ENCODE measurements around the gene COL4A3. TPM values are rescaled to one million over a fixed set of nuclear protein-coding genes. Genes with fewer than 3 reads are reported as not detected.

The COL4A3 gene
- total RNA-seq, 1 experiment from 2014 or later, result 0.60 TPM

- H3K9ac ChIP-seq (ENCODE audit: low read length), result no peak overlapping the region
Observed at GRCh38 chr2:227228061-227228667, 63.7 kb downstream of the COL4A3 start.

GRCh38 chr2:227230151-227230550, 65.7 kb downstream of the COL4A3 start:
- Histone ChIP-seq H3K9me2 (replicated peaks; ENCODE audit: insufficient read depth, low read length) (no peaks in the 10 kb centered on the region), H3K4me1 (ENCODE audit: low read length) (no peaks in the 10 kb centered on the region), H4K20me1 (ENCODE audit: insufficient read depth, low read depth, low read length) (no peaks in the 10 kb centered on the region), H3K4me3 (ENCODE audit: low read length) (no peak overlapping the region), H3K27ac (ENCODE audit: low read length) (no peak overlapping the region), H2AFZ (ENCODE audit: low read length) (no peak overlapping the region), H3K9me3 (ENCODE audit: low read length) (no peaks in the 10 kb centered on the region), H3K9ac (ENCODE audit: low read length) (no peak overlapping the region), H3K79me2 (ENCODE audit: low read length) (no peaks in the 10 kb centered on the region), H3K4me2 (ENCODE audit: low read depth, low read length, poor library complexity, severe bottlenecking) (no peak overlapping the region), H3K36me3 (ENCODE audit: insufficient read depth, low read length) (no peaks in the 10 kb centered on the region), H3K27me3 (ENCODE audit: low read length) (no peaks in the 10 kb centered on the region)
- no peak for DNase-seq

More at GRCh38 chr2:227228061-227228667, 63.7 kb downstream of the COL4A3 start:
- DNase-seq, result no peak
- no peaks in the 10 kb centered on the region for H3K79me2 ChIP-seq (ENCODE audit: low read length)
- H3K9me3 ChIP-seq (ENCODE audit: low read length), result no peaks in the 10 kb centered on the region
- H3K9me2 ChIP-seq (replicated peaks; ENCODE audit: insufficient read depth, low read length), result no peaks in the 10 kb centered on the region
- no peaks in the 10 kb centered on the region for H3K4me1 ChIP-seq (ENCODE audit: low read length)
- H3K4me3 ChIP-seq (ENCODE audit: low read length), result no peak overlapping the region
- no peak overlapping the region for H2AFZ ChIP-seq (ENCODE audit: low read length)
- H3K27me3 ChIP-seq (ENCODE audit: low read length), result no peaks in the 10 kb centered on the region
- no peak overlapping the region for H3K4me2 ChIP-seq (ENCODE audit: low read depth, low read length, poor library complexity, severe bottlenecking)
- H3K36me3 ChIP-seq (ENCODE audit: insufficient read depth, low read length), result no peaks in the 10 kb centered on the region
- H4K20me1 ChIP-seq (ENCODE audit: insufficient read depth, low read depth, low read length), result no peaks in the 10 kb centered on the region
- no peak overlapping the region for H3K27ac ChIP-seq (ENCODE audit: low read length)

GRCh38 chr2:227234429-227234828, 70.0 kb downstream of the COL4A3 start:
- H3K9ac ChIP-seq (ENCODE audit: low read length), result no peak overlapping the region
- no peaks in the 10 kb centered on the region for H3K9me2 ChIP-seq (replicated peaks; ENCODE audit: insufficient read depth, low read length)
- no peak overlapping the region for H3K4me2 ChIP-seq (ENCODE audit: low read depth, low read length, poor library complexity, severe bottlenecking)

GRCh38 chr2:227237786-227238185, 73.4 kb downstream of the COL4A3 start:
- no peaks in the 10 kb centered on the region for H3K4me1 ChIP-seq (ENCODE audit: low read length)
- no peaks in the 10 kb centered on the region for H4K20me1 ChIP-seq (ENCODE audit: insufficient read depth, low read depth, low read length)
- no peaks in the 10 kb centered on the region for H3K9me2 ChIP-seq (replicated peaks; ENCODE audit: insufficient read depth, low read length)
- no peak overlapping the region for H2AFZ ChIP-seq (ENCODE audit: low read length)
- H3K9ac ChIP-seq (ENCODE audit: low read length), result no peak overlapping the region
- no peak overlapping the region for H3K27ac ChIP-seq (ENCODE audit: low read length)
- H3K9me3 ChIP-seq (ENCODE audit: low read length), result no peaks in the 10 kb centered on the region
- no peak for DNase-seq
- no peaks in the 10 kb centered on the region for H3K79me2 ChIP-seq (ENCODE audit: low read length)
- H3K4me3 ChIP-seq (ENCODE audit: low read length), result no peak overlapping the region
- no peak overlapping the region for H3K4me2 ChIP-seq (ENCODE audit: low read depth, low read length, poor library complexity, severe bottlenecking)
- no peaks in the 10 kb centered on the region for H3K36me3 ChIP-seq (ENCODE audit: insufficient read depth, low read length)
- H3K27me3 ChIP-seq (ENCODE audit: low read length), result 0 out of 2 replicates have a peak, but pooled peaks cover 3% of the 10 kb centered on the region

More at GRCh38 chr2:227234429-227234828, 70.0 kb downstream of the COL4A3 start:
- Histone ChIP-seq H3K79me2 (ENCODE audit: low read length) (no peaks in the 10 kb centered on the region), H2AFZ (ENCODE audit: low read length) (no peak overlapping the region), H4K20me1 (ENCODE audit: insufficient read depth, low read depth, low read length) (no peaks in the 10 kb centered on the region), H3K27me3 (ENCODE audit: low read length) (no peaks in the 10 kb centered on the region), H3K9me3 (ENCODE audit: low read length) (no peaks in the 10 kb centered on the region), H3K4me1 (ENCODE audit: low read length) (no peaks in the 10 kb centered on the region), H3K27ac (ENCODE audit: low read length) (no peak overlapping the region), H3K36me3 (ENCODE audit: insufficient read depth, low read length) (no peaks in the 10 kb centered on the region), H3K4me3 (ENCODE audit: low read length) (no peak overlapping the region)
- no peak for DNase-seq

GRCh38 chr2:227238238-227239237, 74.1 kb downstream of the COL4A3 start:
- 0 out of 2 replicates have a peak, but pooled peaks cover 3% of the 10 kb centered on the region for H3K27me3 ChIP-seq (ENCODE audit: low read length)

GRCh38 chr2:227241005-227241404, 76.6 kb downstream of the COL4A3 start:
- Histone ChIP-seq H3K27me3 (ENCODE audit: low read length) (0 out of 2 replicates have a peak, but pooled peaks cover 3% of the 10 kb centered on the region), H3K79me2 (ENCODE audit: low read length) (no peaks in the 10 kb centered on the region)
- no peak for DNase-seq

More at GRCh38 chr2:227238238-227239237, 74.1 kb downstream of the COL4A3 start:
- peak; percentile 85 for DNase-seq
- no peaks in the 10 kb centered on the region for H4K20me1 ChIP-seq (ENCODE audit: insufficient read depth, low read depth, low read length)
- H3K9me3 ChIP-seq (ENCODE audit: low read length), result no peaks in the 10 kb centered on the region
- no peak overlapping the region for H3K9ac ChIP-seq (ENCODE audit: low read length)
- no peak overlapping the region for H3K27ac ChIP-seq (ENCODE audit: low read length)
- no peaks in the 10 kb centered on the region for H3K79me2 ChIP-seq (ENCODE audit: low read length)
- no peaks in the 10 kb centered on the region for H3K4me1 ChIP-seq (ENCODE audit: low read length)
- no peaks in the 10 kb centered on the region for H3K36me3 ChIP-seq (ENCODE audit: insufficient read depth, low read length)
- no peak overlapping the region for H3K4me3 ChIP-seq (ENCODE audit: low read length)
- H2AFZ ChIP-seq (ENCODE audit: low read length), result no peak overlapping the region
- H3K9me2 ChIP-seq (replicated peaks; ENCODE audit: insufficient read depth, low read length), result no peaks in the 10 kb centered on the region
- H3K4me2 ChIP-seq (ENCODE audit: low read depth, low read length, poor library complexity, severe bottlenecking), result no peak overlapping the region

GRCh38 chr2:227248876-227249275, 84.5 kb downstream of the COL4A3 start:
- H2AFZ ChIP-seq (ENCODE audit: low read length), result no peak overlapping the region
- no peak overlapping the region for H3K9ac ChIP-seq (ENCODE audit: low read length)
- no peaks in the 10 kb centered on the region for H3K9me3 ChIP-seq (ENCODE audit: low read length)
- no peaks in the 10 kb centered on the region for H3K4me1 ChIP-seq (ENCODE audit: low read length)
- H3K9me2 ChIP-seq (replicated peaks; ENCODE audit: insufficient read depth, low read length), result no peaks in the 10 kb centered on the region
- no peak overlapping the region for H3K4me2 ChIP-seq (ENCODE audit: low read depth, low read length, poor library complexity, severe bottlenecking)
- no peaks in the 10 kb centered on the region for H4K20me1 ChIP-seq (ENCODE audit: insufficient read depth, low read depth, low read length)
- DNase-seq, result no peak
- no peaks in the 10 kb centered on the region for H3K36me3 ChIP-seq (ENCODE audit: insufficient read depth, low read length)
- H3K27ac ChIP-seq (ENCODE audit: low read length), result no peak overlapping the region
- H3K79me2 ChIP-seq (ENCODE audit: low read length), result no peaks in the 10 kb centered on the region
- no peaks in the 10 kb centered on the region for H3K27me3 ChIP-seq (ENCODE audit: low read length)
- H3K4me3 ChIP-seq (ENCODE audit: low read length), result no peak overlapping the region

More at GRCh38 chr2:227241005-227241404, 76.6 kb downstream of the COL4A3 start:
- Histone ChIP-seq H3K4me1 (ENCODE audit: low read length) (no peaks in the 10 kb centered on the region), H3K9me3 (ENCODE audit: low read length) (no peaks in the 10 kb centered on the region), H3K9me2 (replicated peaks; ENCODE audit: insufficient read depth, low read length) (no peaks in the 10 kb centered on the region), H3K4me2 (ENCODE audit: low read depth, low read length, poor library complexity, severe bottlenecking) (no peak overlapping the region), H4K20me1 (ENCODE audit: insufficient read depth, low read depth, low read length) (no peaks in the 10 kb centered on the region), H3K9ac (ENCODE audit: low read length) (no peak overlapping the region), H3K27ac (ENCODE audit: low read length) (no peak overlapping the region), H3K36me3 (ENCODE audit: insufficient read depth, low read length) (no peaks in the 10 kb centered on the region), H2AFZ (ENCODE audit: low read length) (no peak overlapping the region), H3K4me3 (ENCODE audit: low read length) (no peak overlapping the region)

- H3K4me3 ChIP-seq (ENCODE audit: low read length), result no peak overlapping the region
- H3K36me3 ChIP-seq (ENCODE audit: insufficient read depth, low read length), result no peaks in the 10 kb centered on the region
- no peaks in the 10 kb centered on the region for H3K4me1 ChIP-seq (ENCODE audit: low read length)
- H4K20me1 ChIP-seq (ENCODE audit: insufficient read depth, low read depth, low read length), result no peaks in the 10 kb centered on the region
- no peak overlapping the region for H3K4me2 ChIP-seq (ENCODE audit: low read depth, low read length, poor library complexity, severe bottlenecking)
- H3K9me3 ChIP-seq (ENCODE audit: low read length), result no peaks in the 10 kb centered on the region
- no peak for DNase-seq
- no peak overlapping the region for H3K9ac ChIP-seq (ENCODE audit: low read length)
- no peak overlapping the region for H3K27ac ChIP-seq (ENCODE audit: low read length)
- H3K79me2 ChIP-seq (ENCODE audit: low read length), result no peaks in the 10 kb centered on the region
- H3K9me2 ChIP-seq (replicated peaks; ENCODE audit: insufficient read depth, low read length), result no peaks in the 10 kb centered on the region
- H2AFZ ChIP-seq (ENCODE audit: low read length), result no peak overlapping the region
- H3K27me3 ChIP-seq (ENCODE audit: low read length), result no peaks in the 10 kb centered on the region
Observed at GRCh38 chr2:227252831-227253230, 88.4 kb downstream of the COL4A3 start.
